Stimulated activated CD8-positive, alpha-beta memory T cell treated with anti-CD3 and anti-CD28 coated beads, Interleukin-7, amount 100 ng/mL, for 1 hour (primary cell): Measurements from ENCODE around the gene OCLN.
"Not testable (repeated sequence)": the region's sequence is repeated elsewhere in the genome, so short reads cannot be mapped to it uniquely, and the experiment has no call there.

Experiments used
- DNase-seq, 2 donors: peaks; one replicate each; pipeline ENCODE4 v3.0.0-alpha.2; 2020; ENCODE audit warnings: low read depth in 2 of 2

The OCLN gene, protein sequence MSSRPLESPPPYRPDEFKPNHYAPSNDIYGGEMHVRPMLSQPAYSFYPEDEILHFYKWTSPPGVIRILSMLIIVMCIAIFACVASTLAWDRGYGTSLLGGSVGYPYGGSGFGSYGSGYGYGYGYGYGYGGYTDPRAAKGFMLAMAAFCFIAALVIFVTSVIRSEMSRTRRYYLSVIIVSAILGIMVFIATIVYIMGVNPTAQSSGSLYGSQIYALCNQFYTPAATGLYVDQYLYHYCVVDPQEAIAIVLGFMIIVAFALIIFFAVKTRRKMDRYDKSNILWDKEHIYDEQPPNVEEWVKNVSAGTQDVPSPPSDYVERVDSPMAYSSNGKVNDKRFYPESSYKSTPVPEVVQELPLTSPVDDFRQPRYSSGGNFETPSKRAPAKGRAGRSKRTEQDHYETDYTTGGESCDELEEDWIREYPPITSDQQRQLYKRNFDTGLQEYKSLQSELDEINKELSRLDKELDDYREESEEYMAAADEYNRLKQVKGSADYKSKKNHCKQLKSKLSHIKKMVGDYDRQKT

DNA sequence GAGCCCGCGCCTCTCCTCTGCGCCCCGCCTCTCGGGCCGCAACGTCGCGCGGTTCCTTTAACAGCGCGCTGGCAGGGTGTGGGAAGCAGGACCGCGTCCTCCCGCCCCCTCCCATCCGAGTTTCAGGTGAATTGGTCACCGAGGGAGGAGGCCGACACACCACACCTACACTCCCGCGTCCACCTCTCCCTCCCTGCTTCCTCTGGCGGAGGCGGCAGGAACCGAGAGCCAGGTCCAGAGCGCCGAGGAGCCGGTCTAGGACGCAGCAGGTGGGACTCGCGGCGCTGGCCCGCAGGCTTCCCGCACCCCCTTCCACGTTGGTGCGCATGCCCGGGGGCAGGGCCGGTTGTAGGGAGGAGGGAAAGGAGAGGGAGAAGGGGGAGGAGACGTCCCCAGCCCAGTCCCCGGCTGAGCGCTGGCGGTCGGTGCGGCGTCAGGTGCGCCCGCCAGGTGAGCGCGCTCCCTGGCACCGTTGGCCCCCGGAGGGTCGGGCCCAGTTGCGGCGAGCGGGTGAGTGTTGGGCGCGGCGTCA, at the start of gene OCLN:
TSS of gene OCLN (plus strand) at position 400 of the 532 bp plus-strand sequence. CDS start 11,455 bp downstream, outside the sequence.
- DNase-seq: no peak

DNA sequence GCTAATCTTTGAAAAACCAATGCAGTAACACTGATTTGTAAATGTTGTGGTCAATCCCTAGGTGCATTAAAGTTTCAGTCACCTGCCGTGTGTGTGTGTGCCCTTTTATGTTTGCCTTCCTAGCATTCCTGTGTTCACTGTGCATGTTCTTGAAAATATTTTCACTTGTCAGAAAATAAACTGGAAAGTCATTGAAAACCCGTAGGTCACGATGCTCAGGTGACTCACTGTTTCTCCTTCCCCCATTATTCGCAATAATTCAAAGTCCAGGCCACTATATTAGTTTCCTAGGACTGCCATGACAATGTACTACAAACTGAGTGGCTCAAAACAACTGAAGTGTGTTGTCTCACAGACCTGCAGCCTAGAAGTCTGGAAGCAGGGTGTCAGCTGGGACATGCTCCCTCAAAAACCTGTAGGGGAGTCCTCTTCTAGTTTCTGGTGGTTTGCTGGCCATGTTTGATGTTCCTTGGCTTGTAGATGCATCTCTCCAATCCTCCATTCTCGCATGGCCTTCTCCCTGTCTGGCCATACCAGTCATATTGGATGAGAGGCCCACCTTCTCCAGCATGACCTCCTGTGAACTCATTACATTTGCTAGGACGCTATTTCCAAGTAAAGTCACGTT, 48.3 kb upstream of the OCLN start:
- DNase-seq: no peak

GRCh38 chr5:69449511-69449910, 43.1 kb upstream of the OCLN start:
- DNase-seq: no peak

DNA sequence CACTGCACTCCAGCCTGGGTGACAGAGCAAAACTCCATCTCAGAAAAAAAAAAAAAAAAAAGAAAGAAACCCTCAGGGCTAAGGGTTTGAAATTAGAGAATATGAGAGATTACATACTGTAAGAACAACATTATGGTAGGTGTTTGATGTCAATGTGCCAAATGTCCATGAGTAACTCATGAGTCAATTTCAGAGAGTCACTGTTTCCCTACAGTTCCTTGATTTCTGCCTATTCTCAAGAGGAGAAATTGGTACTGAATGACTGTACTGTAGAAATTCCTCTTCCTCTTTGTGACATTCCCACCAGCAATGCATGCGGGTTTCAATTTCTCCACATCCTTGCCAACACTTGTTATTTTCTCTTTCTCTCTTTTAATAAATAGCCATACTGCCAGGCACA, 42.5 kb upstream of the OCLN start:
- no peak for DNase-seq

- not testable (repeated sequence) for DNase-seq
These were observed 42.1 kb upstream of the OCLN start for GRCh38 chr5:69450527-69450926.

- no peak for DNase-seq
These were observed 40.5 kb upstream of the OCLN start for GRCh38 chr5:69451941-69452647.

- DNase-seq: not testable (repeated sequence)
These were observed 39.1 kb upstream of the OCLN start for GRCh38 chr5:69453487-69453886.

DNA sequence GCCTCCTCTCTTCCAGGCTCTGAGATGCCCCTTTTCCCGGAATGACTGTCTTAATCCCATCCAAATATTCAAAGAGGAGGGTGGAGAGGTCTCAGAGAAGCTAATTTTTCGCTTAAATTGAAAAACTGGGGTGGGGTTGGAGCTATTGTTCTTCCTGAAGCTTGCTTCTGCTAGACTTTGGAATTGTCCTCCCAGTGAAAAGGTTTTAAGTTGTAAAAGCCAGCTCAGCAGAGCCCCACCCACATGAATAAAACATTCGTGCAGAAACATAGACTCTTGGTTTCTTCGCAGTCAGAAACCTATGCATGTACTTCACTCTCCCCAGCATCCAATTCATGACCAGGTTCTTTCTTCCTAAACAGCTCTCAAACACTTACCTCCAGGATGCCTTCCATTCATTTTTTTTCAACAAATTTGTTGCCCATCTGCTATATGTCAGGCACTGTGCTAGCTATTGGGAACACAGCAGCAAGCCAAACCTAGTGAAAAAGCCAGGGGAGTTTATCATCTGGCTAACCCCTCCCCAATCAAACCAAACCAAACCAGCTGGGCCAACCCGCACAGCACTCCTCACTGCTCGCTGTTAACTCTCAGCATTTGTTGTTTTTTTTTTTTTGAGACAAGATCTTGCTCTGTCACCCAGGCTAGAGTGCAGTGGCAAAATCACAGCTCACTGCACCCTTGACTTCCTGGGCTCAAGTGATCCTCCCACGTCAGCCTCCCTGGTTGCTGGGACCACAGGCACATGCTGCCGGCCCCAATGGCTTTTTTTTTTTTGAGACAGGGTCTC, 37.9 kb upstream of the OCLN start:
- DNase-seq: no peak

- not testable (repeated sequence) for DNase-seq
These were observed 37.1 kb upstream of the OCLN start for GRCh38 chr5:69455428-69455988.

- no peak for DNase-seq
These were observed 30.4 kb upstream of the OCLN start for GRCh38 chr5:69462170-69462569.

- not testable (repeated sequence) for DNase-seq
These were observed 26.2 kb upstream of the OCLN start for GRCh38 chr5:69466375-69466774.

- no peak for DNase-seq
These were observed 25.0 kb upstream of the OCLN start for GRCh38 chr5:69467442-69468225.

DNA sequence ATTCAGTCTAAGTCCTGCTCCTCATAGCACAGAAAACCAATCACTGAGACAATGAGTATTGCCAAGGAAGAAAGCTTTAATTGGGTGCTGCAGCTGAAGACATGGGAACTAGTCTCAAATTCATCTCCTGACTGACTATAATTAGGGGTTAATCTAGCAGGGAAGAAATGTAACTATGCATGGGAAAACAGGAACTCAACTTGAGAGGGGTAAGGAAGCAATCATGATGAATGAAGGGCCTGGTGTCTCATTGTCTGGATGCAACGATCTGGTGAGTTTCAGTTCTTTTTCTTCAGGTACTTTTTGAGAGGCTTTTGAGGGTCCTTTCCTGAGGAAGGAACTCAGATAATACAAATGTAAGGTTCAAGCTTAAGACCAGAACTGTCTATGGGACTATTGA, 24.0 kb upstream of the OCLN start:
- no peak for DNase-seq

DNA sequence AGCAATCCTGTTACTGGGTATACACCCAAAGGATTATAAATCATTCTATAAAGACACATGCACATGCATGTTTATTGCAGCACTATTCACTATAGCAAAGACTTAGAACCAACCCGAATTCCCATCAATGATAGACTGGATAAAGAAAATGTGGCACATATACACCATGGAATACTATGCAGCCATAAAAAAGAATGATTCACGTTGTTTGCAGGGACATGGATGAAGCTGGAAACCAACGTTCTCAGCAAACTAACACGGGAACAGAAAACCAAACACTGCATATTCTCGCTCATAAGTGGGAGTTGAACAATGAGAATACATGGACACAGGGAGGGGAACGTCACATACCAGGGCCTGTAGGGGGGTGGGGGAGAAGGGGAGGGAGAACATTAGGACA, 21.1 kb upstream of the OCLN start:
- DNase-seq: not testable (repeated sequence)

- DNase-seq: not testable (repeated sequence)
These were observed 20.0 kb upstream of the OCLN start for GRCh38 chr5:69472535-69473143.

GRCh38 chr5:69477170-69477569, 15.4 kb upstream of the OCLN start:
- no peak for DNase-seq

DNA sequence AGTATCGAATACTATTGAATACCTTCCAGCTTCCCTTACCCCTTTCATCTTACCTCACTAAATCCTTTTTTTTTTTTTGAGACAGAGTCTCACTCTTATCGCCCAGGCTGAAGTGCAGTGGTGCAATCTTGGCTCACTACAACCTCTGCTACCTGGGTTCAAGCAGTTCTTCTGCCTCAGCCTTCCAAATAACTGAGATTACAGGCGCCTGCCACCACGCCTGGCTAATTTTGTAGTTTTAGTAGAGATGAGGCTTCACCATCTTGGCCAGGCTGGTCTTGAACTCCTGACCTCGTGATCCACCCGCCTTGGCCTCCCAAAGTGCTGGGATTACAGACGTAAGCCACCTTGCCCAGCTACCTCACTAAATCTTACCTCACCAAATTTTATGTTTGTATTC, 14.3 kb upstream of the OCLN start:
- DNase-seq: not testable (repeated sequence)

- no peak for DNase-seq
These were observed 7.7 kb upstream of the OCLN start for GRCh38 chr5:69484891-69485290.

DNA sequence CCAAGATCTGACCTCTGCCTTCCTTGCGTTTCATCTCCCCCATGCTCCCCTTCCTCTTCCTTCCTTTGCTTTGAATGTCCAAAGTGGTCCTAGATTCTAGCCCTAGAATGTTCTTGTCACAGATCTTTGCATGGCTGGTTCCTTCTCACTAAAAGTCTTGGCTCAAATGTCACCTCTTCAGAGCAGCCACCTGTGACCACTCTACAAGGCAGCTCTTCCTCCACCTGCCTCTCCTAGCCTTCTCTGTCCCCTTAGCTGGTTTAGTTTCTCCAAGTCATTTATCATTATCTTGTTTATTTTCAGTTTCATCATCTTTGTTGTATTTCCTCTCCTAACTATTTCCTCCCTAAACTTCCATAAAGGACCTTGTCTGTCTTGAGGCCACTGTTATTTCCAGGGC, 7.1 kb upstream of the OCLN start:
- DNase-seq: no peak

GRCh38 chr5:69489246-69489645, 3.3 kb upstream of the OCLN start:
- no peak for DNase-seq
